HepG2 (cell line): ENCODE measurements around the gene SNX2. TPM values are rescaled to one million over a fixed set of nuclear protein-coding genes. Genes with fewer than 3 reads are reported as not detected.
A peak's percentile ranks its signal among the peaks of the same experiment; 100 is the strongest.

Experiments used
- CEBPB ChIP-seq: IDR thresholded peaks from 2 replicates; pipeline ENCODE4 v1.6.1; 2011; ENCODE audit warnings: low read depth, low read length, improper control_type of control experiment, borderline replicate concordance
- CHD4 ChIP-seq: fragments of 200-600 bp; sonication (generic); IDR thresholded peaks from 2 replicates; pipeline ENCODE4 v1.7.0; 2017; ENCODE audit warnings: mild to moderate bottlenecking, low read length, borderline replicate concordance
- EP300 ChIP-seq, 3 experiments: sonication (generic) in 1 of 3; formaldehyde crosslinking in 1 of 3; IDR thresholded peaks; 2 replicates each; pipeline versions ENCODE4 v1.5.1 to v1.6.1; 2011 to 2020; ENCODE audit warnings: low read depth in 2 of 3, low read length in 2 of 3, borderline replicate concordance in 1 of 3, improper control_type of control experiment in 1 of 3, mild to moderate bottlenecking in 1 of 3, missing genetic modification reagents in 1 of 3, moderate library complexity in 1 of 3
- GATAD2A ChIP-seq: IDR thresholded peaks from 2 replicates; pipeline ENCODE4 v1.6.1; 2016
- MXI1 ChIP-seq: IDR thresholded peaks from 3 replicates; pipeline ENCODE4 v1.6.1; 2012; ENCODE audit warnings: low read depth, low read length, inconsistent platforms, borderline replicate concordance
- SOX13 ChIP-seq, 3 experiments: fragments of 450-650 bp in 1 of 3; sonication (generic) in 1 of 3; formaldehyde crosslinking in 1 of 3; IDR thresholded peaks in 2 of 3; conservative IDR thresholded peaks in 1 of 3; 2 replicates each; pipeline versions ENCODE4 v1.5.0 to v1.6.1; 2016 to 2020; ENCODE audit warnings: antibody characterized with exemption in 1 of 3, mild to moderate bottlenecking in 1 of 3, missing compliant biosample characterization in 1 of 3, missing genetic modification reagents in 1 of 3, moderate library complexity in 1 of 3
- ZBTB7B ChIP-seq: sonication (generic); formaldehyde crosslinking; IDR thresholded peaks from 2 replicates; pipeline ENCODE4 v1.4.0; 2020; ENCODE audit warnings: missing genetic modification reagents
- ZKSCAN5 ChIP-seq: sonication (generic); formaldehyde crosslinking; IDR thresholded peaks from 2 replicates; pipeline ENCODE4 v1.5.1; 2020; ENCODE audit warnings: mild to moderate bottlenecking, missing genetic modification reagents
- ZNF816 ChIP-seq: sonication (generic); formaldehyde crosslinking; IDR thresholded peaks from 2 replicates; pipeline ENCODE4 v1.8.0; 2022; ENCODE audit warnings: missing genetic modification reagents, mild to moderate bottlenecking, borderline replicate concordance
- polyA plus RNA-seq, 8 experiments: library from polyadenylated mRNA; depleted of rRNA in 3 of 8; stranded (reverse) in 7 of 8; unstranded in 1 of 8; fragments of >200 nt; fragmentation: Illumina TruSeq in 4 of 8; extraction: Trizol in 4 of 8; gene quantifications; 2 replicates each; pipeline versions ENCODE4 v1.2.1 to v1.2.3, GENCODE V29; 2011 to 2016; ENCODE audit warnings: low read depth in 4 of 8, missing spikeins in 1 of 8, mixed read lengths in 1 of 8; ENCODE audit not compliant: insufficient read depth in 1 of 8
- total RNA-seq, 5 experiments: library from RNA; depleted of rRNA; stranded (reverse); fragments of >200 nt; fragmentation: Illumina TruSeq; extraction: Trizol; gene quantifications; 2 replicates each; pipeline ENCODE4 v1.2.3, GENCODE V29; 2016; ENCODE audit warnings: low read depth in 1 of 5
- TF ChIP-seq, protein P1 (sequence below): sonication (generic); formaldehyde crosslinking; conservative IDR thresholded peaks from 2 replicates; pipeline ENCODE4 v1.4.0; 2020; ENCODE audit warnings: missing genetic modification reagents
- TF ChIP-seq, protein P2 (sequence below): sonication (generic); formaldehyde crosslinking; IDR thresholded peaks from 2 replicates; pipeline ENCODE4 v1.4.0; 2020; ENCODE audit warnings: missing genetic modification reagents
- TF ChIP-seq, protein P3 (sequence below): sonication (generic); formaldehyde crosslinking; IDR thresholded peaks from 2 replicates; pipeline ENCODE4 v1.5.1; 2020; ENCODE audit warnings: missing genetic modification reagents, mild to moderate bottlenecking, borderline replicate concordance

SNX2 gene
- total and polyA plus RNA-seq, 2 of the 13 experiments (the other 11 are each of a cell fraction or from before 2014, with no cell fraction given), result 26.4 to 78.8 TPM

DNA sequence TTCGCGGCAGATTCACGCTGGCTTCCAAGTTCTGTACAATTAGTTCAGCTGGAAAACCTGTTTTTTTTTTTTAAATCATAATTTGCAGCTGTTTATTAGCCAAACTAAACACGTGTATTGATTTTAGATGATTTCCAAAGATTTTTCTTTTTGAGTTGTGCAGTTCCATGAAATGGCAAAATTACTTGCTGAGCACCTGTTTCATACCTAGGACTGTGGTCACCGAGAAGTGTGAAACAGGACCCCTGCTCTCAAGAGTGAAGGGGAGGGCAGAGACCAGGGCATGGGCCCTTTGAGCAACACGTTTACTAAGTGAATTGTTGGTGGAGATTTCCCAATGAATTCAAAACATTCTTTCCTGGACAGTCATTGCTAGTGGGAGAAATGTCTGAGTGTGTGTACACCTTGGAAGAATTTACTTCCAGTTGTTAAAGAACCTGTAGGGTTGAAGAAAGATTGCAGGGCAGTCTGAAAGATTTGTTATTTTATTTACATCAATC is 71.2 kb downstream of the SNX2 start (continued):
- TF ChIP-seq ZBTB7B (0 out of 2 replicates have a peak, but pooled peaks have one; percentile 10), CEBPB (peak; percentile 72), ZNF816 (CRISPR knock-in tag) (0 out of 2 replicates have a peak, but pooled peaks have one; percentile 59), EP300 (IDR thresholded peaks at IDR 0.05; ENCODE audit: low read depth in 2 of 2, low read length in 2 of 2) (peak in 1 of 2 experiments; percentile 54; a peak in 1 of 4 replicates), EP300 (CRISPR knock-in tag; IDR thresholded peaks at IDR 0.05; ENCODE audit: borderline replicate concordance) (no peak), MXI1 (0 out of 3 replicates have a peak, but pooled peaks have one; percentile 54), SOX13 (IDR thresholded peaks at IDR 0.05) (no peak), SOX13 (CRISPR knock-in tag; conservative IDR thresholded peaks at IDR 0.05 in 1 of 2, IDR thresholded peaks at IDR 0.05 in 1 of 2) (peak in 1 of 2 experiments; percentile 37; a peak in 1 of 4 replicates), CHD4 (no peak), GATAD2A (CRISPR knock-in tag) (peak; percentile 68), ZKSCAN5 (CRISPR knock-in tag) (no peak)
- TF ChIP-seq, protein P1, sequence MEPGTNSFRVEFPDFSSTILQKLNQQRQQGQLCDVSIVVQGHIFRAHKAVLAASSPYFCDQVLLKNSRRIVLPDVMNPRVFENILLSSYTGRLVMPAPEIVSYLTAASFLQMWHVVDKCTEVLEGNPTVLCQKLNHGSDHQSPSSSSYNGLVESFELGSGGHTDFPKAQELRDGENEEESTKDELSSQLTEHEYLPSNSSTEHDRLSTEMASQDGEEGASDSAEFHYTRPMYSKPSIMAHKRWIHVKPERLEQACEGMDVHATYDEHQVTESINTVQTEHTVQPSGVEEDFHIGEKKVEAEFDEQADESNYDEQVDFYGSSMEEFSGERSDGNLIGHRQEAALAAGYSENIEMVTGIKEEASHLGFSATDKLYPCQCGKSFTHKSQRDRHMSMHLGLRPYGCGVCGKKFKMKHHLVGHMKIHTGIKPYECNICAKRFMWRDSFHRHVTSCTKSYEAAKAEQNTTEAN (CRISPR knock-in tag), result 0 out of 2 replicates have a peak, but pooled peaks have one; percentile 50
- TF ChIP-seq, protein P2, sequence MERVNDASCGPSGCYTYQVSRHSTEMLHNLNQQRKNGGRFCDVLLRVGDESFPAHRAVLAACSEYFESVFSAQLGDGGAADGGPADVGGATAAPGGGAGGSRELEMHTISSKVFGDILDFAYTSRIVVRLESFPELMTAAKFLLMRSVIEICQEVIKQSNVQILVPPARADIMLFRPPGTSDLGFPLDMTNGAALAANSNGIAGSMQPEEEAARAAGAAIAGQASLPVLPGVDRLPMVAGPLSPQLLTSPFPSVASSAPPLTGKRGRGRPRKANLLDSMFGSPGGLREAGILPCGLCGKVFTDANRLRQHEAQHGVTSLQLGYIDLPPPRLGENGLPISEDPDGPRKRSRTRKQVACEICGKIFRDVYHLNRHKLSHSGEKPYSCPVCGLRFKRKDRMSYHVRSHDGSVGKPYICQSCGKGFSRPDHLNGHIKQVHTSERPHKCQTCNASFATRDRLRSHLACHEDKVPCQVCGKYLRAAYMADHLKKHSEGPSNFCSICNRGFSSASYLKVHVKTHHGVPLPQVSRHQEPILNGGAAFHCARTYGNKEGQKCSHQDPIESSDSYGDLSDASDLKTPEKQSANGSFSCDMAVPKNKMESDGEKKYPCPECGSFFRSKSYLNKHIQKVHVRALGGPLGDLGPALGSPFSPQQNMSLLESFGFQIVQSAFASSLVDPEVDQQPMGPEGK (CRISPR knock-in tag), result 0 out of 2 replicates have a peak, but pooled peaks have one; percentile 1
- TF ChIP-seq, protein P3, sequence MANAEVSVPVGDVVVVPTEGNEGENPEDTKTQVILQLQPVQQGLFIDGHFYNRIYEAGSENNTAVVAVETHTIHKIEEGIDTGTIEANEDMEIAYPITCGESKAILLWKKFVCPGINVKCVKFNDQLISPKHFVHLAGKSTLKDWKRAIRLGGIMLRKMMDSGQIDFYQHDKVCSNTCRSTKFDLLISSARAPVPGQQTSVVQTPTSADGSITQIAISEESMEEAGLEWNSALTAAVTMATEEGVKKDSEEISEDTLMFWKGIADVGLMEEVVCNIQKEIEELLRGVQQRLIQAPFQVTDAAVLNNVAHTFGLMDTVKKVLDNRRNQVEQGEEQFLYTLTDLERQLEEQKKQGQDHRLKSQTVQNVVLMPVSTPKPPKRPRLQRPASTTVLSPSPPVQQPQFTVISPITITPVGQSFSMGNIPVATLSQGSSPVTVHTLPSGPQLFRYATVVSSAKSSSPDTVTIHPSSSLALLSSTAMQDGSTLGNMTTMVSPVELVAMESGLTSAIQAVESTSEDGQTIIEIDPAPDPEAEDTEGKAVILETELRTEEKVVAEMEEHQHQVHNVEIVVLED (CRISPR knock-in tag), result peak; percentile 4; the same call in 1 of the 2 replicates
